ENCODE data around the gene SCGB2A2.

DNA sequence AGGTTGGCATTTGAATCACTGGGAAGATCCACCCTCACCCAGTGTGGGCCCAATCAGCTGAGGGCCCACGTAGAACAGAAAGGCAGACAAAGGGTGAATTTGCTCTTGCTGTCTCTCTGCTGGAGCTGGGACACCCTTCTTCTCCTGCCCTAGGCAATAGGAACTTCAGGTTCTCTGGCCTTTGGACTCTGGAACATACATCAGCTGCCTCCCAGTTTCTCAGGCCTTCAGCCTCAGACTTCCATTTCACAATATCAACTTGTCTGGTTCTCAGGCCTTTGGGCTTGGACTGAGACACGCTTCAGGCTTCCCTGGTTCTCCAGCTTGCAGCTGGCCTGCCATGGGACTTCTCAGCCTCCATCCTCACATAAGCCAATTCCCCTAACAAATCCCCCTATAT lies 52.6 kb downstream of the SCGB2A2 start:
- TF ChIP-seq FOXK2 (conservative IDR thresholded peaks at IDR 0.05 in 1 of 2, IDR thresholded peaks at IDR 0.05 in 1 of 2; ENCODE audit: low read depth in 2 of 2) (no peak), ZBTB7A (IDR thresholded peaks at IDR 0.05; ENCODE audit: borderline replicate concordance, control insufficient read depth, low read depth, low read length) (no peak)

All from K562 (cell line).